NT2/D1 (cell line): ENCODE measurements around the gene MGAT4C.

ENCODE experiments used
- YY1 ChIP-seq: IDR thresholded peaks from 2 replicates; pipeline ENCODE4 v1.6.1; 2011; ENCODE audit not compliant: insufficient read length, insufficient read depth
- ZNF274 ChIP-seq: IDR thresholded peaks from 2 replicates; pipeline ENCODE4 v1.6.1; 2011; ENCODE audit warnings: mild to moderate bottlenecking, low read depth, low read length

DNA sequence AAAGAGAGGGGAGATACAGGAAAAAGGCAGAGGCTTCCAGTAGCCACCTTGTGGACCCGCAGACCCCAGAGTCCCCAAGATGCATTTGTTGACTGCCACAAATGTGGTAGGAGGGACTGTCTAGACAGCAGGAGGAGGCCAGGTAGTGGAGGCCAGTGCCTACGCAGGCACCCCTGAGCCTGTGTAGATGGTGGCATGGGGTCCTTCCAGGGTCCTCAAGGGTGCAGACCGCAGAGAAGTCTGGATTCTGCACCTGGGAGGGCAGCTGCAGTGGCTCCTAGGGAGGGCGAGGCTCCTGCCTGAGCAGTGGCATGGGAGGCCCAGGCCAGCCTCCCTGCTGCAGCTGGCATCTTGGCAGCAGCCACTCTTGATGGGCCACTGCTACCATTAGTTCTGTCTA, 262.4 kb downstream of the MGAT4C start:
- no peak for TF ChIP-seq YY1
- no peak for TF ChIP-seq ZNF274
